Measurements from ENCODE around the gene CLCN2.

The CLCN2 gene

DNA sequence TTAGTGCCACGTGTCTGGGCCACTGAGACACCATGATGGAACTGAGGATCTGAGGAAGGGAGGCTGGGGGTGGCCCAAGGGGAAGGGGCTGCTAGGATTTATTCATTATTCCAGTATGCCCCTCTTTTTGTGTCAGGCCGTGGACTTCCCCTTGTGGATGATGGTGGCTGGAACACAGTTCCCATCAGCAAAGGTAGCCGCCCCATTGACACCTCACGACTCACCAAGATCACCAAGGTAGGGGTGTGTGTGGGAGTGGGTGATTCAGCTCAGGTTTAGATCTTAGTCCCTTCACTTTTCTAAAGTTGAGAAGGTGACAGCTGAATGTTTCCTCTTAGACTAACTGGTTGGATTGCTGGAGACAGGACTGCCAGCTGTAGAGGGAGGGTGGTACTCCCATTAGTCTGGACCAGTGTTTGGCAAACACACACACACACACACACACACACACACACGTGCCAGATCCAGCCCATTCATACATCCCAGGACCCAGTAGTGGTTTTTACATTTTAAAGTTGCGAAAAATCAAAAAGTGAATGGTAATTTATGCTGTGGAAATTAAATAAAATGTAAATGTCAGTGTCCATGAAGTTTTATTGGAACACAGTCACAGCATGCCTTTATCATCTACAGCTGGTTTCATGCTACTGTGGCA lies 35.6 kb downstream of the CLCN2 start:
- no peak for DNase-seq (ENCODE audit: low read depth, low spot score)

DNA sequence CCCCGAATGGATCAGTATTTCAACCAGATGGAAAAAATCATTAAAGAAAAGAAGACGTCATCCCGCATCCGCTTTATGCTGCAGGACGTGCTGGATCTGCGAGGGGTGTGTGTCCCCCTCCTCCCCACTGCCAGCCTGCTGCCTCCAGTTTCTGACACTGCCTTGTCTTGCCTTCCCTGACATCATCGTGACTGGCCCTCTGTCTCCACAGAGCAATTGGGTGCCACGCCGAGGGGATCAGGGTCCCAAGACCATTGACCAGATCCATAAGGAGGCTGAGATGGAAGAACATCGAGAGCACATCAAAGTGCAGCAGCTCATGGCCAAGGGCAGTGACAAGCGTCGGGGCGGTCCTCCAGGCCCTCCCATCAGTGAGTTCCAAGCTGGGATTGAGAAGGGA lies 36.1 kb downstream of the CLCN2 start:
- DNase-seq (ENCODE audit: low read depth, low spot score) = no peak

GRCh38 chr3:184323696-184324095 lies 37.7 kb downstream of the CLCN2 start:
- no peak for DNase-seq (ENCODE audit: low read depth, low spot score)

- no peak for DNase-seq (ENCODE audit: low read depth, low spot score)
Observed at GRCh38 chr3:184322731-184323487, 38.5 kb downstream of the CLCN2 start.

DNA sequence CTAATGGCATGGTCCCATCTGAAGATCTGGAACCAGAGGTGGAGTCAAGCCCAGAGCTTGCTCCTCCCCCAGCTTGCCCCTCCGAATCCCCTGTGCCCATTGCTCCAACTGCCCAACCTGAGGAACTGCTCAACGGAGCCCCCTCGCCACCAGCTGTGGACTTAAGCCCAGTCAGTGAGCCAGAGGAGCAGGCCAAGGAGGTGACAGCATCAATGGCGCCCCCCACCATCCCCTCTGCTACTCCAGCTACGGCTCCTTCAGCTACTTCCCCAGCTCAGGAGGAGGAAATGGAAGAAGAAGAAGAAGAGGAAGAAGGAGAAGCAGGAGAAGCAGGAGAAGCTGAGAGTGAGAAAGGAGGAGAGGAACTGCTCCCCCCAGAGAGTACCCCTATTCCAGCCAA lies 39.7 kb downstream of the CLCN2 start:
- no peak for DNase-seq (ENCODE audit: low read depth, low spot score)

- peak; percentile 11 for DNase-seq (ENCODE audit: low read depth, low spot score)
Observed at GRCh38 chr3:184320104-184320445, 41.3 kb downstream of the CLCN2 start.

GRCh38 chr3:184317201-184317600 lies 44.2 kb downstream of the CLCN2 start:
- no peak for DNase-seq (ENCODE audit: low read depth, low spot score)

GRCh38 chr3:184316792-184317191 lies 44.6 kb downstream of the CLCN2 start:
- no peak for DNase-seq (ENCODE audit: low read depth, low spot score)

- no peak for DNase-seq (ENCODE audit: low read depth, low spot score)
Observed at GRCh38 chr3:184315871-184316661, 45.3 kb downstream of the CLCN2 start.

DNA sequence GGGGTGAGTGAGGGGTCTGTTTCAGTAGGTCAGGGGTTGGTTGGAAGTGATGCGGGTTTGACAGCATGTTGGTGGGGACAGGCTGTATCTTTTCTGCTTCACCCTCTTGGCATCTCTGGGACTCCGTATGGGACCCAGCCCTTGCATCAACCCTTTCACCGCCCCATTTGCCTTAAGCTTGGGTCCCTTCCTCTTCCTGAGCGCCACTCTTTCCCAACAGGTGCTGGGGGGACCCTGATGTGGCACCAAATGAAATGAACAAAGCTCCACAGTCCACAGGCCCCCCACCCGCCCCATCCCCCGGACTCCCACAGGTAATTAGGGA lies 45.9 kb downstream of the CLCN2 start:
- DNase-seq (ENCODE audit: low read depth, low spot score) = no peak

- DNase-seq (ENCODE audit: low read depth, low spot score) = peak; percentile 44
Observed at GRCh38 chr3:184314700-184315542, 46.5 kb downstream of the CLCN2 start.

DNA sequence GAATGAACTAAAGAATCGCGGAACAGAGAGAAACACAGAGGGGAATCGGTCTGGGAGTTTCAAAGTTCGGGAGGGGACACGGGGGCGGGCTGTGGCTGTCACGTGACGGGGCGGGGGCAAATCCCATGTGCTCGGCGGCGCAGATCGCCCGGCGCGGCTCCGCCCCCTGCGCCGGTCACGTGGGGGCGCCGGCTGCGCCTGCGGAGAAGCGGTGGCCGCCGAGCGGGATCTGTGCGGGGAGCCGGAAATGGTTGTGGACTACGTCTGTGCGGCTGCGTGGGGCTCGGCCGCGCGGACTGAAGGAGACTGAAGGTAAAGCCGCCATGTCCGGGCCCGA lies 47.1 kb downstream of the CLCN2 start, which contains the start of gene EIF4G1:
EIF4G1 (plus strand) TSS at position 244 of the 337 bp plus-strand sequence. CDS start 1,191 bp downstream, outside the sequence.
- DNase-seq (ENCODE audit: low read depth, low spot score) = peak; percentile 86

- no peak for DNase-seq (ENCODE audit: low read depth, low spot score)
Observed at GRCh38 chr3:184311633-184312032, 49.8 kb downstream of the CLCN2 start.

DNA sequence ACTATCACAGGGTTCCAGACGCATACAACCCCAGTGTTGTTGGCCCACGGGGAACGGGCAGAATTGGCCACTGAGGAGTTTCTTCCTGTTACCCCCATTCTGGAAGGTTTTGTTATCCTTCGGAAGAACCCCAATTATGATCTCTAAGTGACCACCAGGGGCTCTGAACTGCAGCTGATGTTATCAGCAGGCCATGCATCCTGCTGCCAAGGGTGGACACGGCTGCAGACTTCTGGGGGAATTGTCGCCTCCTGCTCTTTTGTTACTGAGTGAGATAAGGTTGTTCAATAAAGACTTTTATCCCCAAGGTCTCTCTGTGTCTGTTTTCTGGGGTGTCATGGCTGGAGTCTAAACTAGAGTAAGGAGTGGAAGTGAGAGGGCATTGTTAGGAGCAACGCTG lies 52.7 kb downstream of the CLCN2 start:
- DNase-seq (ENCODE audit: low read depth, low spot score) = no peak

GRCh38 chr3:184307915-184308314 lies 53.5 kb downstream of the CLCN2 start:
- DNase-seq (ENCODE audit: low read depth, low spot score) = no peak

DNA sequence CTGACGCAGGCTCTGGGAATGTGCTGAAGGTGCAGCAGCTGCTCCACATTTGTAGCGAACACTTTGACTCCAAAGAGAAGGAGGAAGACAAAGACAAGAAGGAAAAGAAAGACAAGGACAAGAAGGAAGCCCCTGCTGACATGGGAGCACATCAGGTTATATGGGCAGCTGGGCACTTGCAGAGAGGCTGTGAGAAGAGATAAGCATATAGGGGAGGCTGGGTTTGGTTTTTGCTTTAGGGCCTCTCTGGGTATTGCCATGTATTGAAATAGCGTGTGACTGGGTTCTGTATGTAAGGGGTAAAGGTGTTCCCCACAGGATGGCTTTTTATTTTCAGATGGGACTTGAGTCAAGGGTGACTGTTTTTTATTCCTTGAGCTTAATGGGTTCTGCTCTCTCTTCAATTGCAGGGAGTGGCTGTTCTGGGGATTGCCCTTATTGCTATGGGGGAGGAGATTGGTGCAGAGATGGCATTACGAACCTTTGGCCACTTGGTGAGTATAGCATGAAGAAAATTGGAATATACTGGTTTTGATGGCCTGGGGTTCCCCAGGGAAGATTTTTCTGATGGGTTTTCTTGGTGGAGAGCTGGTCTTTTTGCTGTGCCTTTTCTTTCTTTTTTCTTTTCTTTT lies 54.9 kb downstream of the CLCN2 start:
- no peak for DNase-seq (ENCODE audit: low read depth, low spot score)

- no peak for DNase-seq (ENCODE audit: low read depth, low spot score)
Observed at GRCh38 chr3:184305577-184305976, 55.8 kb downstream of the CLCN2 start.

DNA sequence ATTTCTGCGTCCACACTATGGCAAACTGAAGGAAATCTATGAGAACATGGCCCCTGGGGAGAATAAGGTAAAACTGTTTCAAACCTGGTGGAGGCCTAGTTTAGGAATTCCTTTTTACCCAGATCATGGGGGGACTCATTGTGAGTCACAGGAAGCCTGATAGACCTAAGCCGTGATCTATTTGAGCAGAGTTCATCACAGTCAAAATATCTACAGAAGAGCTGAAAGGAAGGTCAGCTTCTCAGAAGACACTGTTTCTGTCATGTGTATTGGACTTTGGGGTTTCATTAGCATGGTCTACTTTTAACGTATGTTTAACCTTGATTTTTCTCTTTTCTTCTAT lies 61.1 kb downstream of the CLCN2 start:
- DNase-seq (ENCODE audit: low read depth, low spot score) = no peak

DNA sequence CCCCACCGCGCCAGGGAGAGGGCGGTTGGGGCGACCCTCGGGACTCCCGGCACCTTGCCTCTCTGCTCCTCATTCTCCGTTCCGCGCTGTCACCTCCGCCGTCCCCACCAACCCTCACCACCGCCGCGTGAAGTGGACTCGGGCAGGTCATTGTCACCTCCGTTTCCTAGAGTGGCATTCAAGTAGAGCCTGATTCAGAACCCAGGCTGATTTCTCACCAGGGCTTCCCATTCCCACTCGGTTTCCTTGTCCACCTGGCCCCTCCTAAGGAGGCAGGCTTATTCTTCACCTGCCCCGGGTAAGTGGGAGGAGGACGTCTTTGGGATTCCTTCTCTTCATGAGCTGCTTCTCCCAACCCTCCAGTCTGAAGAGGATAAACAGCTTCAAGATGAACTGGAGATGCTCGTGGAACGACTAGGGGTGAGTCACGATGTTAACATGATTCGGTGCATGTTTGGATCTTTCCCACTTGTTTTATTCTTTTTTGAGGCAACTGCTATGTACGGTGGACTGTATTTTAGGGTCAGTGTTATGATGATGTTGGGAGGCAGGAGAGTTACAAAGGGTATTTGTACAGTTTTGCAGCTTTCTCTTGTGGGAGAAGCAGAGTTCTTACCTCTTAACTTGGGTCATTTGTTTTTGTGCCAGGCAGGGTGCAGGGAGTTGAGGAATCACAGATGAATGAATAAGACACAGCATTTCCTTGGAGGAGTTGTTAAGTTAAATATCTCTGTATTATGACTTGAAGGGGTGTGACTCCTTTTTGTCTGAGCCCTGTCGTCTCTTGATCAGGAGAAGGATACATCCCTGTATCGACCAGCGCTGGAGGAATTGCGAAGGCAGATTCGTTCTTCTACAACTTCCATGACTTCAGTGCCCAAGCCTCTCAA lies 61.7 kb downstream of the CLCN2 start:
- no peak for DNase-seq (ENCODE audit: low read depth, low spot score)

GRCh38 chr3:184298759-184299487 lies 62.5 kb downstream of the CLCN2 start, which contains the start of gene PSMD2:
PSMD2 (plus strand) TSS chr3:184299241; CDS start chr3:184299267, 26 bp downstream.
- DNase-seq (ENCODE audit: low read depth, low spot score) = peak; percentile 97
